Endothelial cell of umbilical vein (primary cell): ENCODE measurements around the gene RAB12. TPM values are rescaled to one million over a fixed set of nuclear protein-coding genes. Genes with fewer than 3 reads are reported as not detected.

Source experiments
- BruUV-seq: library from RNA; stranded (reverse); fragments of 400-500 nt; replicated peaks from 2 replicates; lab custom pipeline; 2021; lab: Mats Ljungman, UMichigan
- CTCF ChIA-PET: fragments of 300-600, 350-600 bp; sonication (Branson Sonifier 250); formaldehyde crosslinking; loops from one replicate; lab custom pipeline; 2021; ENCODE audit warnings: antibody characterized with exemption, inconsistent platforms; lab: Charles Lee
- POLR2A ChIA-PET: fragments of 300-600, 350-600 bp; sonication (Branson Sonifier 250); formaldehyde crosslinking; loops from one replicate; lab custom pipeline; 2021; ENCODE audit warnings: antibody characterized with exemption, inconsistent platforms; lab: Charles Lee
- DNase-seq: peaks from one replicate; pipeline ENCODE4 v3.0.0-alpha.2; 2011; ENCODE audit warnings: low read depth, low spot score
- FAIRE-seq: peaks from 2 replicates; lab custom pipeline; 2011; peaks lifted over from hg19 to GRCh38; lab: Jason Lieb, UNC
- H2AFZ ChIP-seq: 2 replicates; pipeline ENCODE4 v1.6.0; 2012; ENCODE audit warnings: low read depth, low read length, control low read depth, inconsistent platforms
- H3K27ac ChIP-seq: 2 replicates; pipeline ENCODE4 v1.5.1; 2011; ENCODE audit warnings: low read depth, mild to moderate bottlenecking, control low read depth, low read length, moderate library complexity; ENCODE audit not compliant: insufficient read depth
- H3K27me3 ChIP-seq, 2 experiments: 2 replicates each; pipeline versions ENCODE4 v1.6.0 to v1.6.1; 2011; ENCODE audit warnings: low read length in 2 of 2, mixed read lengths in 1 of 2; ENCODE audit not compliant: control insufficient read depth in 2 of 2, insufficient read depth in 2 of 2
- H3K36me3 ChIP-seq, 2 experiments: 2 replicates in 1 of 2; 3 replicates in 1 of 2; pipeline ENCODE4 v1.5.1; 2011; ENCODE audit warnings: low read length in 2 of 2, mild to moderate bottlenecking in 1 of 2, moderate library complexity in 1 of 2; ENCODE audit not compliant: control insufficient read depth in 2 of 2, insufficient read depth in 2 of 2; ENCODE audit errors: extremely low read depth in 1 of 2
- H3K4me1 ChIP-seq: 3 replicates; pipeline ENCODE4 v1.5.1; 2011; ENCODE audit warnings: mild to moderate bottlenecking, low read length; ENCODE audit not compliant: control insufficient read depth, insufficient read depth; ENCODE audit errors: extremely low read depth
- H3K4me2 ChIP-seq: 2 replicates; pipeline ENCODE4 v1.6.1; 2011; ENCODE audit warnings: low read length, control low read depth, mixed read lengths; ENCODE audit not compliant: insufficient read depth
- H3K4me3 ChIP-seq, 3 experiments: fragments of 200-600 bp in 1 of 3; sonication (generic), shearing (Covaris generic) in 1 of 3; replicated peaks in 1 of 3; 2 replicates each; pipeline ENCODE4 v1.5.1; 2011 to 2016; ENCODE audit warnings: control low read depth in 3 of 3, low read length in 3 of 3, mild to moderate bottlenecking in 2 of 3, inconsistent platforms in 1 of 3, low read depth in 1 of 3, moderate library complexity in 1 of 3; ENCODE audit not compliant: insufficient read depth in 1 of 3
- H3K79me2 ChIP-seq: 2 replicates; pipeline ENCODE4 v1.6.0; 2012; ENCODE audit warnings: low read length, inconsistent platforms; ENCODE audit not compliant: control insufficient read depth, insufficient read depth
- H3K9ac ChIP-seq: replicated peaks from 2 replicates; pipeline ENCODE3; 2011; ENCODE audit warnings: low read length, control low read depth; ENCODE audit not compliant: insufficient read depth; ENCODE audit errors: extremely low read depth
- H3K9me1 ChIP-seq: replicated peaks from 3 replicates; pipeline ENCODE4 v1.6.0; 2011; ENCODE audit warnings: mild to moderate bottlenecking, low read length; ENCODE audit not compliant: control insufficient read depth, insufficient read depth; ENCODE audit errors: extremely low read depth
- H3K9me3 ChIP-seq: replicated peaks from 2 replicates; pipeline ENCODE4 v1.5.1; 2012; ENCODE audit warnings: low read length, inconsistent platforms; ENCODE audit not compliant: control insufficient read depth, insufficient read depth
- H4K20me1 ChIP-seq: replicated peaks from 2 replicates; pipeline ENCODE3; 2011; ENCODE audit warnings: mild to moderate bottlenecking, low read length; ENCODE audit not compliant: control insufficient read depth, insufficient read depth; ENCODE audit errors: extremely low read depth
- EZH2 ChIP-seq: IDR thresholded peaks from 2 replicates; pipeline ENCODE4 v1.6.1; 2012; ENCODE audit warnings: borderline replicate concordance, low read depth, mild to moderate bottlenecking, moderate library complexity, low read length, inconsistent platforms; ENCODE audit not compliant: severe bottlenecking
- FOS ChIP-seq: IDR thresholded peaks from 2 replicates; pipeline ENCODE4 v1.6.1; 2011; ENCODE audit warnings: mild to moderate bottlenecking, low read length, moderate library complexity, borderline replicate concordance; ENCODE audit not compliant: insufficient read depth
- GATA2 ChIP-seq: IDR thresholded peaks from 2 replicates; pipeline ENCODE4 v1.7.0; 2011; ENCODE audit warnings: low read depth, mild to moderate bottlenecking, moderate library complexity, mixed read lengths, low read length; ENCODE audit not compliant: insufficient read length, insufficient read depth
- MYC ChIP-seq: IDR thresholded peaks from one replicate; pipeline ENCODE4 v1.6.1; 2011; ENCODE audit warnings: mild to moderate bottlenecking, low read depth, low read length
- POLR2AphosphoS5 ChIP-seq: IDR thresholded peaks from 2 replicates; pipeline ENCODE4 v1.6.1; 2012; ENCODE audit warnings: low read depth, mild to moderate bottlenecking, control low read depth, low read length, moderate library complexity; ENCODE audit not compliant: insufficient read depth
- dilution Hi-C: fragments of 300-500 bp; cut with MboI; formaldehyde crosslinking; loops from one replicate; pipeline ENCODE4 v1.15.0; 2019; ENCODE audit warnings: low sequenced_read_pairs; ENCODE audit not compliant: extremely low pct_ligation_motif_present
- intact Hi-C: fragments of 100-400 bp; cut with micrococcal nuclease; formaldehyde crosslinking; loops from one replicate; pipeline ENCODE4 v1.10.0; 2022
- polyA plus RNA-seq, 4 experiments: library from polyadenylated mRNA; depleted of rRNA in 3 of 4; stranded (reverse) in 3 of 4; unstranded in 1 of 4; fragments of >200 nt; gene quantifications; 2 replicates each; pipeline versions ENCODE4 v1.2.1 to v1.2.3, GENCODE V29; 2011 to 2012; ENCODE audit warnings: missing spikeins in 1 of 4
- total RNA-seq: library from RNA; stranded (reverse); gene quantifications from 2 replicates; pipeline ENCODE4 v1.2.3, GENCODE V29; 2021
- TF ChIP-seq, protein P1 (sequence below), 2 donors: IDR thresholded peaks; 1 replicate in 1 of 2; 2 replicates in 1 of 2; pipeline ENCODE4 v1.5.1; 2011; ENCODE audit warnings: low read length in 2 of 2, mild to moderate bottlenecking in 2 of 2, moderate library complexity in 2 of 2, control low read depth in 1 of 2, inconsistent platforms in 1 of 2, low read depth in 1 of 2; ENCODE audit not compliant: insufficient read depth in 1 of 2; ENCODE audit errors: extremely low read depth in 1 of 2
- TF ChIP-seq, protein P2 (sequence below): IDR thresholded peaks from 2 replicates; pipeline ENCODE4 v1.6.1; 2011; ENCODE audit not compliant: insufficient read depth, insufficient read length

RAB12 gene
- total and polyA plus RNA-seq, 2 donors (not counting 3 experiments of a cell fraction or from before 2014, with no cell fraction given): 11.5 to 42.0 TPM

DNA sequence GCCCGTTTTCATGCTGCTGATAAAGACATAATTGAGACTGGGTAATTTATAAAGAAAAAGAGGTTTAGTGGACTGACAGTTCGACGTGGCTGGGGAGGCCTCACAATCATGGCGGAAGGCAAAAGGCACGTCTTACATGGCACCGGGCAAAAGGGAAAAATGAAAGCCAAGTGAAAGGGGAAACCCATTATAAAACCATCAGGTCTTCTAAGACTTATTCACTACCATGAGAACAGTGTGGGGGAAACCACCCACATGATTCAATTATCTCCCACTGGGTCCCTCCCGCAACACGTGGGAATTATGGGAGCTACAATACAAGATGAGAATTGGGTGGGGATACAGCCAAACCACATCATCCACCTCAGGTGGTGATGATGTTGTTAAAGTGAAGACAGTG is 3.3 kb upstream of the RAB12 start:
- CTCF ChIA-PET: no interaction called here

DNA sequence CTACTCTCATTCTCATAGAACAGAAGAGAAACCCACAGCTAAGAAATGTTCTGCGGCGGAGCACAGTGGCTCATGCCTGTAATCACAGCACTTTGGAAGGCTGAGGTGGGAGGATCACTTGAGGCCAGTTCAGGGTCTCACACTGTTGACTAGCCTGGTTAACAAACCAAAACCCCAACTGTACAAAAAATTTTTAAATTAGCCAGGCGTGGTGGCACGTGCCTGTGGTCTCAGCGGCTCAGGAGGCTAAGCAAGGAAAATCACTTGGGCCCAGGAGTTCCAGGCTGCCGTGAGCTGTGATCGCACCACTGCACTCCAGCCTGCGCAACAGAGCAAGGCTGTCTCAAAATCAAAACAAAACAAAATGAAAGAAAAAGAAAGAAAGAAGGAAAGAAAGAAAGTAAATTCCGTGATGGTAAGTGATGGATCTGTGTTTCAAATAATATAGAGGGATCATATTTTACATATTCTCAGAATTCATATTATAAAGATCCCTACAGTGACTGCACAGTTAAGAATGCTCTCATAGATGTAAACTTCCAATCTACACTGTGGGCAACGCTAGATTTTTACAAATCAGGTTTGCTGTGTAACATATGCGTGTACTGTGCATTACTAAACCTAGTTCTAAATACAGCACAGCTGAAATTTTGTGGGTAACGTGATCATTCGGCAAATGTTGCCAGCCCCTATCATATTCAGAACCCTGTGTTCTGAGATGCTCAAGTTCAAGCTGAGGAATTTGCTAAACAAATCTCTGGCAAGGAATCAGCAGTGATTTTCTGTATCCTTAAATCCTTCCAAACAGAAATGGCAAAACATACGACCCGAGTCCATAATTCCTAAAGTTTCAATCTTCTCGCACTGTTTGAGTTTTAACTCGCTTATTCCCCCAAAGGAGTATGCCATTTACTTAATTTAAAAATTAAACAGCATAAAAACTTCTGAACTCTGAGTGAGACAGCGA is 1.2 kb upstream of the RAB12 start:
- DNase-seq: no peak
- H4K20me1 ChIP-seq: peaks cover 6% of the 10 kb centered on the region
- no peaks in the 10 kb centered on the region for H3K9me3 ChIP-seq
- H3K27ac ChIP-seq: no peak overlapping the region
- peaks cover 9 to 10% of the 10 kb centered on the region in 2 experiments for H3K27me3 ChIP-seq
- H2AFZ ChIP-seq: peak overlapping the region; percentile 70
- H3K9ac ChIP-seq: peak overlapping the region; percentile 46
- dilution Hi-C loops (no loop called here), intact Hi-C loops (loop anchor here (5.0 kb wide), 1 partner anchor 931 kb away; no protein-coding TSS in a partner anchor)
- peak overlapping the region; percentile 19 to 98 (median 55) for H3K4me3 ChIP-seq
- BruUV-seq: no TSS peak
- no peaks in the 10 kb centered on the region for H3K9me1 ChIP-seq
- H3K4me1 ChIP-seq: peaks cover 15% of the 10 kb centered on the region
- peak; percentile 18 for FAIRE-seq
- H3K79me2 ChIP-seq: peaks cover 35% of the 10 kb centered on the region
- POLR2A ChIA-PET: no interaction called here
- CTCF ChIA-PET: interaction anchor here (1.0 to 1.5 kb wide), 3 partner anchors 8 to 296 kb away, joined by 3 to 19 read pairs (median 5); no protein-coding TSS in a partner anchor
- peak overlapping the region; percentile 68 for H3K4me2 ChIP-seq
- TF ChIP-seq POLR2AphosphoS5 (no peak), GATA2 (no peak), MYC (no peak), FOS (no peak), EZH2 (no peak)
- TF ChIP-seq, protein P1, sequence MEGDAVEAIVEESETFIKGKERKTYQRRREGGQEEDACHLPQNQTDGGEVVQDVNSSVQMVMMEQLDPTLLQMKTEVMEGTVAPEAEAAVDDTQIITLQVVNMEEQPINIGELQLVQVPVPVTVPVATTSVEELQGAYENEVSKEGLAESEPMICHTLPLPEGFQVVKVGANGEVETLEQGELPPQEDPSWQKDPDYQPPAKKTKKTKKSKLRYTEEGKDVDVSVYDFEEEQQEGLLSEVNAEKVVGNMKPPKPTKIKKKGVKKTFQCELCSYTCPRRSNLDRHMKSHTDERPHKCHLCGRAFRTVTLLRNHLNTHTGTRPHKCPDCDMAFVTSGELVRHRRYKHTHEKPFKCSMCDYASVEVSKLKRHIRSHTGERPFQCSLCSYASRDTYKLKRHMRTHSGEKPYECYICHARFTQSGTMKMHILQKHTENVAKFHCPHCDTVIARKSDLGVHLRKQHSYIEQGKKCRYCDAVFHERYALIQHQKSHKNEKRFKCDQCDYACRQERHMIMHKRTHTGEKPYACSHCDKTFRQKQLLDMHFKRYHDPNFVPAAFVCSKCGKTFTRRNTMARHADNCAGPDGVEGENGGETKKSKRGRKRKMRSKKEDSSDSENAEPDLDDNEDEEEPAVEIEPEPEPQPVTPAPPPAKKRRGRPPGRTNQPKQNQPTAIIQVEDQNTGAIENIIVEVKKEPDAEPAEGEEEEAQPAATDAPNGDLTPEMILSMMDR (IDR thresholded peaks at IDR 0.05; ENCODE audit: extremely low read depth in 1 of 2, insufficient read depth in 1 of 2, low read depth in 1 of 2, low read length in 2 of 2): no peak
- H3K36me3 ChIP-seq: peaks cover 0 to 3% of the 10 kb centered on the region in 2 experiments

More for the DNA sequence above, 3.3 kb upstream of the RAB12 start:
- no peaks in the 10 kb centered on the region for H3K36me3 ChIP-seq
- no peaks in the 10 kb centered on the region for H4K20me1 ChIP-seq
- no peaks in the 10 kb centered on the region for H3K9me3 ChIP-seq
- H3K79me2 ChIP-seq: peaks cover 14% of the 10 kb centered on the region
- H3K4me2 ChIP-seq: no peak overlapping the region
- H3K9ac ChIP-seq: no peak overlapping the region
- intact Hi-C loops: loop anchor here (5.0 kb wide), 1 partner anchor 929 kb away; no protein-coding TSS in a partner anchor
- BruUV-seq: no TSS peak
- H3K27ac ChIP-seq: no peak overlapping the region
- H2AFZ ChIP-seq: no peak overlapping the region
- H3K4me1 ChIP-seq: peaks cover 11% of the 10 kb centered on the region
- FAIRE-seq (no peak), DNase-seq (no peak)
- H3K9me1 ChIP-seq: no peaks in the 10 kb centered on the region
- POLR2A ChIA-PET: interaction anchor here (0.7 kb wide), 1 partner anchor 1686 kb away, joined by 4 read pairs; no protein-coding TSS in a partner anchor
- TF ChIP-seq, protein P2, sequence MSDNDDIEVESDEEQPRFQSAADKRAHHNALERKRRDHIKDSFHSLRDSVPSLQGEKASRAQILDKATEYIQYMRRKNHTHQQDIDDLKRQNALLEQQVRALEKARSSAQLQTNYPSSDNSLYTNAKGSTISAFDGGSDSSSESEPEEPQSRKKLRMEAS: no peak
- TF ChIP-seq POLR2AphosphoS5 (no peak), GATA2 (no peak)
- dilution Hi-C loops: no loop called here
- peaks cover 15 to 17% of the 10 kb centered on the region in 2 experiments for H3K27me3 ChIP-seq
- no peak overlapping the region for H3K4me3 ChIP-seq
